ENCODE data around the gene TMPRSS7. TPM values are rescaled to one million over a fixed set of nuclear protein-coding genes. Genes with fewer than 3 reads are reported as not detected.

Gene TMPRSS7
- polyA plus RNA-seq, 1 of the 3 experiments (the other 2 are of a cell fraction) = 0.02 TPM

DNA sequence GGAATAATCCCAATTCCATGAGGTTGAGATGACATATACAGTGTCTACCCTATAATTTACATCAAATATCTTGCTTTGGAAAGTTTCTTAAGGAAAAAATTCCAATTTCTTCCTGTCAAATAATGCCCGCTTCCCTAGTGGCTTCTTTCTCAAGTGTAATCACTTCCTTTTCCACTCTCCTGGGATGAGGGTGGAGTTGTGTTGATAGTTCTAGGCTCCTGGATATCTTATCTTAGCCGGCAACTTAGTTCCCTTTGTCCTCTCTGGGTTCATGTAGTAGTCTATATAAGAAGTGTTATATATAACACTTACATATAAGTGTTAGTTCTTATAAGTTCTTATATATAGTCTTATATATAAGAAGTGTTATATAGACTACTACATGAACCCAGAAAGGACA, 24.9 kb upstream of the TMPRSS7 start (continued):
- TF ChIP-seq, protein P1, sequence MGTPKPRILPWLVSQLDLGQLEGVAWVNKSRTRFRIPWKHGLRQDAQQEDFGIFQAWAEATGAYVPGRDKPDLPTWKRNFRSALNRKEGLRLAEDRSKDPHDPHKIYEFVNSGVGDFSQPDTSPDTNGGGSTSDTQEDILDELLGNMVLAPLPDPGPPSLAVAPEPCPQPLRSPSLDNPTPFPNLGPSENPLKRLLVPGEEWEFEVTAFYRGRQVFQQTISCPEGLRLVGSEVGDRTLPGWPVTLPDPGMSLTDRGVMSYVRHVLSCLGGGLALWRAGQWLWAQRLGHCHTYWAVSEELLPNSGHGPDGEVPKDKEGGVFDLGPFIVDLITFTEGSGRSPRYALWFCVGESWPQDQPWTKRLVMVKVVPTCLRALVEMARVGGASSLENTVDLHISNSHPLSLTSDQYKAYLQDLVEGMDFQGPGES (IDR thresholded peaks at IDR 0.05; ENCODE audit: low read depth, low read length) = no peak
- TF ChIP-seq TAF1 (IDR thresholded peaks at IDR 0.05; ENCODE audit: borderline replicate concordance, low read depth, low read length) (no peak), RCOR1 (IDR thresholded peaks at IDR 0.05; ENCODE audit: low read length) (no peak), CHD2 (IDR thresholded peaks at IDR 0.05; ENCODE audit: low read length, partially characterized antibody) (no peak), TEAD4 (IDR thresholded peaks at IDR 0.05; ENCODE audit: borderline replicate concordance, insufficient read depth) (no peak)

DNA sequence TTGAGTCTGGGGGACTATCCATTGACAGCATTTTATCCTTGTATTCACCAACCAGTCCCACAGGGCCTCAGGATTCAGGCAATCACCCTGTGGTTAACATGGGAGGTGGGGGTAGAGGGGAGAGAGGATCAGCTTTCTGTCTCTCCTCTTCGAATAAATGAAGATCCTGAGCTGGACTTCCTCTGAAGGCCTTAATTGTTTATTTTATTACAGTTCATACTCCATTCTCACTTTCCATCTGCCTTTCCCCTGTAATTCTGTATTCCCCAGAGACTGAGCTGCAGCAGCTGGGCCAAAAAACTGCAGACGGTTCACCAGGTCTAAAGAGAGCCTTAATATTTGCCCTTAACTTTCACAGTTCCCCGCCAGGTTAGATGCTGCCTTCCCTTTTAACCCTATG, 23.9 kb upstream of the TMPRSS7 start:
- TF ChIP-seq MEF2A (IDR thresholded peaks at IDR 0.05; ENCODE audit: borderline replicate concordance, low read depth) (no peak), NFIC (IDR thresholded peaks at IDR 0.05; ENCODE audit: borderline replicate concordance) (no peak), TEAD4 (IDR thresholded peaks at IDR 0.05; ENCODE audit: borderline replicate concordance, insufficient read depth) (no peak), EZH2phosphoT487 (IDR thresholded peaks at IDR 0.05; ENCODE audit: borderline replicate concordance, low read depth) (no peak), RCOR1 (IDR thresholded peaks at IDR 0.05; ENCODE audit: low read length) (no peak), FOSL2 (IDR thresholded peaks at IDR 0.05; ENCODE audit: borderline replicate concordance, low read depth) (no peak), RFX5 (IDR thresholded peaks at IDR 0.05; ENCODE audit: low read length) (no peak), MXI1 (IDR thresholded peaks at IDR 0.05; ENCODE audit: low read depth, low read length) (no peak), FOXM1 (IDR thresholded peaks at IDR 0.05; ENCODE audit: low read depth) (no peak), CHD2 (IDR thresholded peaks at IDR 0.05; ENCODE audit: low read length, partially characterized antibody) (no peak), POLR2AphosphoS5 (IDR thresholded peaks at IDR 0.05; ENCODE audit: low read depth, low read length) (no peak), FOXJ3 (CRISPR knock-in tag; IDR thresholded peaks at IDR 0.05) (no peak), EP300 (IDR thresholded peaks at IDR 0.05; ENCODE audit: borderline replicate concordance in 1 of 2, low read depth in 1 of 2, low read length in 1 of 2) (no peak), YY1 (IDR thresholded peaks at IDR 0.05; ENCODE audit: low read depth) (no peak), SMC3 (IDR thresholded peaks at IDR 0.05; ENCODE audit: low read depth, low read length) (no peak)
- TF ChIP-seq, protein P2, sequence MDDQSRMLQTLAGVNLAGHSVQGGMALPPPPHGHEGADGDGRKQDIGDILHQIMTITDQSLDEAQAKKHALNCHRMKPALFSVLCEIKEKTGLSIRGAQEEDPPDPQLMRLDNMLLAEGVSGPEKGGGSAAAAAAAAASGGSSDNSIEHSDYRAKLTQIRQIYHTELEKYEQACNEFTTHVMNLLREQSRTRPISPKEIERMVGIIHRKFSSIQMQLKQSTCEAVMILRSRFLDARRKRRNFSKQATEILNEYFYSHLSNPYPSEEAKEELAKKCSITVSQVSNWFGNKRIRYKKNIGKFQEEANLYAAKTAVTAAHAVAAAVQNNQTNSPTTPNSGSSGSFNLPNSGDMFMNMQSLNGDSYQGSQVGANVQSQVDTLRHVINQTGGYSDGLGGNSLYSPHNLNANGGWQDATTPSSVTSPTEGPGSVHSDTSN (IDR thresholded peaks at IDR 0.05) = no peak
- TF ChIP-seq, protein P1 (IDR thresholded peaks at IDR 0.05; ENCODE audit: low read depth, low read length) = no peak
- TF ChIP-seq, protein P3, sequence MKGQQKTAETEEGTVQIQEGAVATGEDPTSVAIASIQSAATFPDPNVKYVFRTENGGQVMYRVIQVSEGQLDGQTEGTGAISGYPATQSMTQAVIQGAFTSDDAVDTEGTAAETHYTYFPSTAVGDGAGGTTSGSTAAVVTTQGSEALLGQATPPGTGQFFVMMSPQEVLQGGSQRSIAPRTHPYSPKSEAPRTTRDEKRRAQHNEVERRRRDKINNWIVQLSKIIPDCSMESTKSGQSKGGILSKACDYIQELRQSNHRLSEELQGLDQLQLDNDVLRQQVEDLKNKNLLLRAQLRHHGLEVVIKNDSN (IDR thresholded peaks at IDR 0.05; ENCODE audit: borderline replicate concordance, low read depth) = no peak
- TF ChIP-seq, protein P4, sequence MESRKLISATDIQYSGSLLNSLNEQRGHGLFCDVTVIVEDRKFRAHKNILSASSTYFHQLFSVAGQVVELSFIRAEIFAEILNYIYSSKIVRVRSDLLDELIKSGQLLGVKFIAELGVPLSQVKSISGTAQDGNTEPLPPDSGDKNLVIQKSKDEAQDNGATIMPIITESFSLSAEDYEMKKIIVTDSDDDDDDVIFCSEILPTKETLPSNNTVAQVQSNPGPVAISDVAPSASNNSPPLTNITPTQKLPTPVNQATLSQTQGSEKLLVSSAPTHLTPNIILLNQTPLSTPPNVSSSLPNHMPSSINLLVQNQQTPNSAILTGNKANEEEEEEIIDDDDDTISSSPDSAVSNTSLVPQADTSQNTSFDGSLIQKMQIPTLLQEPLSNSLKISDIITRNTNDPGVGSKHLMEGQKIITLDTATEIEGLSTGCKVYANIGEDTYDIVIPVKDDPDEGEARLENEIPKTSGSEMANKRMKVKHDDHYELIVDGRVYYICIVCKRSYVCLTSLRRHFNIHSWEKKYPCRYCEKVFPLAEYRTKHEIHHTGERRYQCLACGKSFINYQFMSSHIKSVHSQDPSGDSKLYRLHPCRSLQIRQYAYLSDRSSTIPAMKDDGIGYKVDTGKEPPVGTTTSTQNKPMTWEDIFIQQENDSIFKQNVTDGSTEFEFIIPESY (IDR thresholded peaks at IDR 0.05; ENCODE audit: borderline replicate concordance, low read depth) = no peak
- TF ChIP-seq, protein P5, sequence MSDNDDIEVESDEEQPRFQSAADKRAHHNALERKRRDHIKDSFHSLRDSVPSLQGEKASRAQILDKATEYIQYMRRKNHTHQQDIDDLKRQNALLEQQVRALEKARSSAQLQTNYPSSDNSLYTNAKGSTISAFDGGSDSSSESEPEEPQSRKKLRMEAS (IDR thresholded peaks at IDR 0.05; ENCODE audit: low read depth) = no peak
- Histone ChIP-seq H3K9ac (no peak overlapping the region), H3K9me2 (no peaks in the 10 kb centered on the region), H3K27me3 (ENCODE audit: insufficient read depth) (no peaks in the 10 kb centered on the region), H3K4me2 (no peak overlapping the region), H3K79me2 (ENCODE audit: insufficient read depth) (no peaks in the 10 kb centered on the region), H3K4me3 (ENCODE audit: low read depth in 2 of 2, low read length in 1 of 2) (no peak overlapping the region), H4K20me1 (ENCODE audit: insufficient read depth) (no peaks in the 10 kb centered on the region), H3F3A (replicated peaks; ENCODE audit: insufficient read depth) (no peaks in the 10 kb centered on the region), H2AFZ (ENCODE audit: low read depth) (no peak overlapping the region), H3K4me1 (ENCODE audit: control insufficient read depth in 1 of 2, insufficient read depth in 2 of 2, low read depth in 1 of 2, low read length in 1 of 2) (peaks cover 9 to 14% of the 10 kb centered on the region in 2 experiments; a peak in 2 of 4 replicates), H3K9me3 (no peaks in the 10 kb centered on the region), H3K27ac (ENCODE audit: low read depth in 2 of 2, low read length in 1 of 2) (no peak overlapping the region), H3K36me3 (replicated peaks in 1 of 2; ENCODE audit: control insufficient read depth in 1 of 2, insufficient read depth in 2 of 2, low read length in 1 of 2) (peaks cover 0 to 24% of the 10 kb centered on the region in 2 experiments)
- no peak for DNase-seq
- ChIA-PET CTCF (interaction anchor here (1.4 to 2.1 kb wide), 4 partner anchors 9 to 33 kb away, joined by 4 to 14 read pairs (median 6); no protein-coding TSS in a partner anchor), POLR2A (no interaction called here)
- WGBS (ENCODE audit: low lambda C conversion rate) = 79% methylated on average over 3 of the region's 3 CpGs

Data from SK-N-SH (cell line).